Measurements from ENCODE around the gene MTX1. TPM values are rescaled to one million over a fixed set of nuclear protein-coding genes. Genes with fewer than 3 reads are reported as not detected.
"Not testable (repeated sequence)": the region's sequence is repeated elsewhere in the genome, so short reads cannot be mapped to it uniquely, and the experiment has no call there.

MTX1 gene
- total RNA-seq, 1 donor from 2014 or later: 26.1 TPM

- TF ChIP-seq, protein P1, sequence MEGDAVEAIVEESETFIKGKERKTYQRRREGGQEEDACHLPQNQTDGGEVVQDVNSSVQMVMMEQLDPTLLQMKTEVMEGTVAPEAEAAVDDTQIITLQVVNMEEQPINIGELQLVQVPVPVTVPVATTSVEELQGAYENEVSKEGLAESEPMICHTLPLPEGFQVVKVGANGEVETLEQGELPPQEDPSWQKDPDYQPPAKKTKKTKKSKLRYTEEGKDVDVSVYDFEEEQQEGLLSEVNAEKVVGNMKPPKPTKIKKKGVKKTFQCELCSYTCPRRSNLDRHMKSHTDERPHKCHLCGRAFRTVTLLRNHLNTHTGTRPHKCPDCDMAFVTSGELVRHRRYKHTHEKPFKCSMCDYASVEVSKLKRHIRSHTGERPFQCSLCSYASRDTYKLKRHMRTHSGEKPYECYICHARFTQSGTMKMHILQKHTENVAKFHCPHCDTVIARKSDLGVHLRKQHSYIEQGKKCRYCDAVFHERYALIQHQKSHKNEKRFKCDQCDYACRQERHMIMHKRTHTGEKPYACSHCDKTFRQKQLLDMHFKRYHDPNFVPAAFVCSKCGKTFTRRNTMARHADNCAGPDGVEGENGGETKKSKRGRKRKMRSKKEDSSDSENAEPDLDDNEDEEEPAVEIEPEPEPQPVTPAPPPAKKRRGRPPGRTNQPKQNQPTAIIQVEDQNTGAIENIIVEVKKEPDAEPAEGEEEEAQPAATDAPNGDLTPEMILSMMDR (IDR thresholded peaks at IDR 0.05; ENCODE audit: partially characterized antibody, unreplicated experiment): no peak
- Mint-ChIP-seq H3K27ac (ENCODE audit: unreplicated experiment) (no peak overlapping the region), H3K27me3 (ENCODE audit: unreplicated experiment) (peaks cover 16% of the 10 kb centered on the region), H3K4me3 (ENCODE audit: unreplicated experiment) (peak overlapping the region; percentile 83), H3K9me3 (ENCODE audit: unreplicated experiment) (peaks cover 25% of the 10 kb centered on the region), H3K36me3 (ENCODE audit: unreplicated experiment) (no peaks in the 10 kb centered on the region), H3K4me1 (ENCODE audit: low read depth, unreplicated experiment) (peaks cover 9% of the 10 kb centered on the region)
- no peak for DNase-seq
Observed at GRCh38 chr1:155192346-155193274, 15.9 kb upstream of the MTX1 start.

- TF ChIP-seq, protein P1 (IDR thresholded peaks at IDR 0.05; ENCODE audit: partially characterized antibody, unreplicated experiment): peak; percentile 96
- Mint-ChIP-seq H3K36me3 (ENCODE audit: unreplicated experiment) (no peaks in the 10 kb centered on the region), H3K4me3 (ENCODE audit: unreplicated experiment) (peak overlapping the region; percentile 94), H3K9me3 (ENCODE audit: unreplicated experiment) (peaks cover 21% of the 10 kb centered on the region), H3K27ac (ENCODE audit: unreplicated experiment) (peak overlapping the region; percentile 91), H3K27me3 (ENCODE audit: unreplicated experiment) (peaks cover 16% of the 10 kb centered on the region), H3K4me1 (ENCODE audit: low read depth, unreplicated experiment) (peaks cover 9% of the 10 kb centered on the region)
- DNase-seq: peak; percentile 96
Observed at GRCh38 chr1:155193275-155193990, 15.1 kb upstream of the MTX1 start.

DNA sequence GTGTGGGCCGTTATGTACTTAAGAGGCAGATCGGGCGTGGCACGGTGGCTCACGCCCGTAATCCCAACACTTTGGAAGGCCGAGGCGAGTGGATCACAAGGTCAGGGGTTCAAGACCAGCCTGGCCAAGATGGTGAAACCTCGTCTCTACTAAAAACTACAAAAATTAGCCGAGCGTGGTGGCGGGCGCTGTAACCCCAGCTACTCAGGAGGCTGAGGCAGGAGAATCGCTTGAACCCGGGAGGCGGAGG lies 14.6 kb upstream of the MTX1 start:
- peaks cover 16% of the 10 kb centered on the region for H3K27me3 Mint-ChIP-seq (ENCODE audit: unreplicated experiment)
- not testable (repeated sequence) for DNase-seq; H3K36me3 Mint-ChIP-seq (ENCODE audit: unreplicated experiment); H3K4me1 Mint-ChIP-seq (ENCODE audit: low read depth, unreplicated experiment)
- peaks cover 21% of the 10 kb centered on the region for H3K9me3 Mint-ChIP-seq (ENCODE audit: unreplicated experiment)
- H3K27ac Mint-ChIP-seq (ENCODE audit: unreplicated experiment): peak overlapping the region; percentile 91
- peak overlapping the region; percentile 94 for H3K4me3 Mint-ChIP-seq (ENCODE audit: unreplicated experiment)

GRCh38 chr1:155195201-155196102 lies 13.0 kb upstream of the MTX1 start:
- DNase-seq: no peak
- H3K4me1 Mint-ChIP-seq (ENCODE audit: low read depth, unreplicated experiment): peaks cover 9% of the 10 kb centered on the region
- peaks cover 16% of the 10 kb centered on the region for H3K27me3 Mint-ChIP-seq (ENCODE audit: unreplicated experiment)
- no peak overlapping the region for H3K27ac Mint-ChIP-seq (ENCODE audit: unreplicated experiment)
- TF ChIP-seq, protein P1 (IDR thresholded peaks at IDR 0.05; ENCODE audit: partially characterized antibody, unreplicated experiment): no peak
- peak overlapping the region; percentile 90 for H3K4me3 Mint-ChIP-seq (ENCODE audit: unreplicated experiment)
- peaks cover 21% of the 10 kb centered on the region for H3K9me3 Mint-ChIP-seq (ENCODE audit: unreplicated experiment)
- no peaks in the 10 kb centered on the region for H3K36me3 Mint-ChIP-seq (ENCODE audit: unreplicated experiment)
